Keratinocyte (primary cell): ENCODE results near the gene TAS1R2.

Source experiments
- CTCF ChIP-seq, 3 experiments: IDR thresholded peaks in 1 of 3; conservative IDR thresholded peaks in 1 of 3; optimal IDR thresholded peaks in 1 of 3; 2 replicates in 2 of 3; 3 replicates in 1 of 3; pipeline versions ENCODE3 to v1.5.1; 2011; ENCODE audit warnings: low read length in 3 of 3, mild to moderate bottlenecking in 3 of 3, moderate library complexity in 2 of 3, control low read depth in 1 of 3, inconsistent platforms in 1 of 3; ENCODE audit not compliant: insufficient read depth in 2 of 3; ENCODE audit errors: extremely low read depth in 1 of 3
- EZH2 ChIP-seq: IDR thresholded peaks from one replicate; pipeline ENCODE4 v1.6.1; 2012; ENCODE audit warnings: inconsistent platforms, mild to moderate bottlenecking, low read length, moderate library complexity

GRCh38 chr1:18875796-18876128 is 16.3 kb upstream of the TAS1R2 start:
- TF ChIP-seq CTCF (optimal IDR thresholded peaks at IDR 0.05 in 1 of 3, IDR thresholded peaks at IDR 0.05 in 1 of 3, conservative IDR thresholded peaks at IDR 0.05 in 1 of 3; ENCODE audit: extremely low read depth in 1 of 3, insufficient read depth in 2 of 3, low read length in 3 of 3) (no peak), EZH2 (no peak)
